ENCODE data around the gene BCHE.
"Not testable (repeated sequence)": the region's sequence is repeated elsewhere in the genome, so short reads cannot be mapped to it uniquely, and the experiment has no call there.

Gene BCHE

GRCh38 chr3:165827233-165827632 lies 10.0 kb downstream of the BCHE start:
- DNase-seq (ENCODE audit: low read depth), result no peak
- no peak overlapping the region for H3K4me3 ChIP-seq (ENCODE audit: low read depth, low read length)

GRCh38 chr3:165820671-165821123 lies 16.5 kb downstream of the BCHE start:
- no peak overlapping the region for H3K4me3 ChIP-seq (ENCODE audit: low read depth, low read length)
- no peak for DNase-seq (ENCODE audit: low read depth)

- no peak for DNase-seq (ENCODE audit: low read depth)
- no peak overlapping the region for H3K4me3 ChIP-seq (ENCODE audit: low read depth, low read length)
Measured at GRCh38 chr3:165817160-165817709, 20.0 kb downstream of the BCHE start.

- H3K4me3 ChIP-seq (ENCODE audit: low read depth, low read length), result no peak overlapping the region
- DNase-seq (ENCODE audit: low read depth), result no peak
Measured at GRCh38 chr3:165816209-165816608, 21.0 kb downstream of the BCHE start.

DNA sequence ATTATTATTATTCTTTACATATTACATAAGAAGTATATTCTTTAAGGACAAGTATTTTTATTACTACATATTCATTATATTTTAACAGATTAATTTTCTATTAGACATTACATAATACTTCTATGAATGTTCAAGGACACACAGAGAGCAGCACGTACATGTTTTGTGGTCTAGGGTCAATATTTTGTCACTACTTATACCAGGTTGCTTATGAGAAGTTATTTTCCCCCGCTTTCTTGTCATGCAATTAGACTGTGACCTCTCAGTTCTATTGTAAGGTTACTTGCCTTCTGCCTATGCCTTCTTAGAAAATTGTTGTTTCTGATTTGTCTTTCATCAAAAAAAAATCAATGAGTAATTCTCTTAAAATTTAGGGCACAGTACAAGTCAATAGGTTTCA lies 21.5 kb downstream of the BCHE start:
- no peak for DNase-seq (ENCODE audit: low read depth)
- no peak overlapping the region for H3K4me3 ChIP-seq (ENCODE audit: low read depth, low read length)

GRCh38 chr3:165814380-165814779 lies 22.8 kb downstream of the BCHE start:
- DNase-seq (ENCODE audit: low read depth), result no peak
- no peak overlapping the region for H3K4me3 ChIP-seq (ENCODE audit: low read depth, low read length)

DNA sequence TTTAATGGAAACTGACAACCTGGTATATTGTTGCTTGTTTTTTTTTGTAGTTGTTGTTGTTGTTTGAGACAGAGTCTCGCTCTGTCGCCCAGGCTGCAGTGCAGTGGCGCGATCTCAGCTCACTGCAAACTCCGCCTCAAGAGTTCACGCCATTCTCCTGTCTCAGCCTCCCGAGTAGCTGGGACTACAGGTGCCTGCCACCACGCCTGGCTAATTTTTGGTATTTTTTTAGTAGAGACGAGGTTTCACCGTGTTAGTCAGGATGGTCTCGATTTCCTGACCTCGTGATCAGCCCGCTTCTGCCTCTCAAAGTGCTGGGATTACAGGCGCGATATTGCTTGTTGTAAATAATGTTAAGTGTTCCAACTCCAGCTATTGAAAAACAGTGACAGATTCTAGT lies 29.3 kb downstream of the BCHE start:
- not testable (repeated sequence) for H3K4me3 ChIP-seq (ENCODE audit: low read depth, low read length); DNase-seq (ENCODE audit: low read depth)

- H3K4me3 ChIP-seq (ENCODE audit: low read depth, low read length), result no peak overlapping the region
- no peak for DNase-seq (ENCODE audit: low read depth)
Measured at GRCh38 chr3:165805946-165806561, 31.2 kb downstream of the BCHE start.

GRCh38 chr3:165803471-165803870 lies 33.8 kb downstream of the BCHE start:
- no peak for DNase-seq (ENCODE audit: low read depth)
- no peak overlapping the region for H3K4me3 ChIP-seq (ENCODE audit: low read depth, low read length)

DNA sequence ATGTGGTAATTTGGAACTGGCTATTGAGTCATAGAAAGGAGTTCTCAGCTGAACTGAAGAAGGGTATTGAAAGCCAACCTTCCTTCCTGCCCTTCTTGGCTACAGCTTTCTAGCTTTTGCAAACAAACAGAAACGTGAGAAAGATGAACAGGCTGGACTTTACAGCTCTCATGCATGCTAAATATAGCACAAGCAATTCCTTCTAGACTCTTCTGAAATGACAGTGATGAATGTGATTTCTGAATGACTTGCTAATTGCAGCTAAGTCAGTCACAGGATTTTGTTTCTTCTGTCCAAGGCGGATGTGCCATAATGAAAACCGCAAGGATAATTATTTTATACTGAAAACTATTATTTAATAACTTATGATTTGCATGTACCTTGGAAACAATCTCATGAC lies 36.3 kb downstream of the BCHE start:
- H3K4me3 ChIP-seq (ENCODE audit: low read depth, low read length), result no peak overlapping the region
- no peak for DNase-seq (ENCODE audit: low read depth)

GRCh38 chr3:165799026-165799425 lies 38.2 kb downstream of the BCHE start:
- H3K4me3 ChIP-seq (ENCODE audit: low read depth, low read length), result no peak overlapping the region
- DNase-seq (ENCODE audit: low read depth), result no peak

GRCh38 chr3:165797551-165797950 lies 39.7 kb downstream of the BCHE start:
- no peak for DNase-seq (ENCODE audit: low read depth)
- H3K4me3 ChIP-seq (ENCODE audit: low read depth, low read length), result no peak overlapping the region

GRCh38 chr3:165796701-165797100 lies 40.5 kb downstream of the BCHE start:
- H3K4me3 ChIP-seq (ENCODE audit: low read depth, low read length), result no peak overlapping the region
- no peak for DNase-seq (ENCODE audit: low read depth)

DNA sequence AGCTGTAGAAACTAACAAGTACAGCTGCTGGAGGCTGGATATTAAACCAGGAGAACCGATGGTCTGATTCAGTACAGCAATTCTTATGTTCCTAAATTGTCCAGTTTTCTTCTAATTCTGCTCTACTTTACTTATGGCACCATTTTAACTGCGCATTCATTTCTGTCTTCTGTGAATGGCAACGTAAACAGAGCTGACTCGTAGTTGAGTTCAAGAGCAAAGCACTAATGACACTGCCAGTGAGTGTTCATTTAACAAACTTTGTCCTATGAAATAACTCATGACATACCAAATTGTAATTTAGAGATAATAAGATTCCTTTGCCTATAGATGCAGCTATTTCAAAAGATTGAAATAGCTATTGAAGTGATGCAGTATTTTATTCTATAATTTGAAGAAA lies 48.7 kb downstream of the BCHE start:
- no peak for DNase-seq (ENCODE audit: low read depth)
- H3K4me3 ChIP-seq (ENCODE audit: low read depth, low read length), result no peak overlapping the region

DNA sequence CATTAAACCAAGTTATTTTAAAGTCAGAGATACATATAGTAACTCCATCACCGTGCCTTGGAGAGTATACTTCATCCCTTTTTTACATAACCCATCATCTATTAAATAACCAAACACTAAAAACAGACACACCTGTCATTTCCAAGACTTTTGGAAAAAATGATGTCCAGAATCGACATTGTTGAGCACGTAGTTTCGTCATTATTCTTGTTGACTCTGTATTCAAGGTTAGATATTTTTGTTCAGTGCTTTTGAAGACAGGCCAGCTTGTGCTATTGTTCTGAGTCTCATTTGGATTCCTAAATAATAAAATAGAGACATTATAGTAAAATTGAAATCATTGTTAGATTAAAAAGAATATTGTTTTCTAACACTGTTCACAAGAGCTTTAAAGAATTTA lies 51.2 kb downstream of the BCHE start:
- no peak for DNase-seq (ENCODE audit: low read depth)

DNA sequence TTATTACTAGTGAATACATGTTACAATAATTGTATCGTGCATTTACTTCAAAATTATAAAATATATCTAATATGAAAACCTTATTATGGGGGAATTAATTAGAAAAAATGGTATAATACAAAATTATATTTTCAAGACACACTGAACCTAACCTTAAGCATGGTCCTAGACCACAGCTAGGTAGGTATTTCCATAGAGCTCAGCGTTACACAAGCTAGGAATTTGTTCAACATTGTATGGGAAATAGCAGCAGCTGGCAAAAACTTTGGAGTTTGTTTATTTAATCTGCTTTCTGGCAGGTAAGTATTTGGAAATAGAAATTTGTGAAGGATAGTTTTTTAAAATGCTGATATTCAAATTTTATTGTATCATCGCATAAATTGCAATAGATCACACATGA lies 52.9 kb downstream of the BCHE start:
- H3K4me3 ChIP-seq (ENCODE audit: low read depth, low read length), result no peak overlapping the region
- DNase-seq (ENCODE audit: low read depth), result no peak

More for the DNA sequence above, 51.2 kb downstream of the BCHE start:
- no peak overlapping the region for H3K4me3 ChIP-seq (ENCODE audit: low read depth, low read length)

DNA sequence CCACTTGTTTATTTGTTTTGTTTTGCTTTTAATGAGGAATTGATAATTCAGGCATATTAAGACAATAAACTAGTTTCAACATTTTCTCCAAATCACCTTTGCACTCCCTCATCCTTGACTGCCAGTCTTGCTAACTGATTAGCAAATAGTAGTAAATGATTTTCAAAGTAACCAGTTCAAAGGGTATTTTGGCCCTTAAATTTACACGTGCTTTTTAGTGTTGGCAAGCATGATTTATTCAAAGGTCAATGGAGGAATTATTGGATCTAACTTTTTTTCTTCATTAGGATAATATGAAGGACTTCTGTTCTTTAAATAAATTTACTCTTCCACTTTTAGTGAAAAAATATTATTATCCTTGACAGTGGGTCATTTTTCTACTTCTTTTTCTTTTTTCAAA lies 53.8 kb downstream of the BCHE start:
- no peak overlapping the region for H3K4me3 ChIP-seq (ENCODE audit: low read depth, low read length)
- no peak for DNase-seq (ENCODE audit: low read depth)

DNA sequence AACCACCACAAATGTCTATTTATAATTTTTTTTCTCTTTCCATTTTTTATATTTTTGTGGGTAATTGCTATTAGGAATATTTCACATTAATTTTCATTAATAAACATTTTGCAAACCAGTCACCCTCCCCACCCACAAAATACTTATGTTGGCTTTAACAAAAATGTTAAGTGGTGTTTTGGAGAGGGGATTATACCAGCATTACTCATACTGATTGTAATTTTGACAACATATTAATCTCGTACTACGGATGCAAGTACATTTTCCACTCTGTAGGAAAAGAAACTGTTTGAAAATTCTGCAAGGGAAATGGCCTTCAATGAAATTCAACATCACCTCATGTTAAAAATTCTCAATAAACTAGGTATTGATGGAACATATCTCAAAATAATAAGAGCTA lies 58.3 kb downstream of the BCHE start:
- no peak overlapping the region for H3K4me3 ChIP-seq (ENCODE audit: low read depth, low read length)

GRCh38 chr3:165778456-165778855 lies 58.8 kb downstream of the BCHE start:
- no peak overlapping the region for H3K4me3 ChIP-seq (ENCODE audit: low read depth, low read length)
- DNase-seq (ENCODE audit: low read depth), result no peak

More for the DNA sequence above, 58.3 kb downstream of the BCHE start:
- no peak for DNase-seq (ENCODE audit: low read depth)

GRCh38 chr3:165775824-165776223 lies 61.4 kb downstream of the BCHE start:
- DNase-seq (ENCODE audit: low read depth), result no peak
- no peak overlapping the region for H3K4me3 ChIP-seq (ENCODE audit: low read depth, low read length)

DNA sequence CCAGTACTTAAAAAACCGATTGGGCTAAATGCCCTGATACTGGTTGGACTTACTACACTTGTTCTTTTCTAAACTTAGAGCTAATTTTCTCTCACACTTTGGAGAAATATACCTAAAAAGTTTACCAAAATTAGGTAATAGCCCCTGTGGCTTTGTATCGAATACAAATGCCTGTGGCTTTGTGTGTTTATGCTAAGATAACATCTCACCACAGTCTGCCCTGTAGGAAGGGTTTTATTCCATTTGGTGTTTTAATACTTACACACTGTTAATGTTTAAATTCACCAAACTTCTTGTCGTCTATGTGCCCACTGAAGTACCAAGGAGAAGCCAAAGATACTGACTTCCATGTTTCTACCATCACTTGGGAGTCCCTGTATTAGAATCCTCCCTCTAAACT lies 66.4 kb downstream of the BCHE start:
- DNase-seq (ENCODE audit: low read depth), result no peak
- no peak overlapping the region for H3K4me3 ChIP-seq (ENCODE audit: low read depth, low read length)

- DNase-seq (ENCODE audit: low read depth), result no peak
- H3K4me3 ChIP-seq (ENCODE audit: low read depth, low read length), result no peak overlapping the region
Measured at GRCh38 chr3:165768680-165769079, 68.5 kb downstream of the BCHE start.
